GM18867 (cell line): ENCODE results near the gene ADSS1.

ENCODE experiments used
- ATAC-seq: cut with Tn5 transposase; IDR thresholded peaks from one replicate; pipeline ENCODE4 v1.9.1; 2021; ENCODE audit warnings: mild to moderate bottlenecking, moderate library complexity; ENCODE audit not compliant: unreplicated experiment

ADSS1 gene

GRCh38 chr14:104723651-104724406, at the start of gene ADSS1:
Gene ADSS1 (plus strand): TSS chr14:104724229. CDS start chr14:104724271, 42 bp downstream.
- ATAC-seq: peak; percentile 55

GRCh38 chr14:104675447-104675846, 48.6 kb upstream of the ADSS1 start:
- ATAC-seq: no peak

GRCh38 chr14:104676130-104676693, 47.8 kb upstream of the ADSS1 start:
- ATAC-seq: no peak

DNA sequence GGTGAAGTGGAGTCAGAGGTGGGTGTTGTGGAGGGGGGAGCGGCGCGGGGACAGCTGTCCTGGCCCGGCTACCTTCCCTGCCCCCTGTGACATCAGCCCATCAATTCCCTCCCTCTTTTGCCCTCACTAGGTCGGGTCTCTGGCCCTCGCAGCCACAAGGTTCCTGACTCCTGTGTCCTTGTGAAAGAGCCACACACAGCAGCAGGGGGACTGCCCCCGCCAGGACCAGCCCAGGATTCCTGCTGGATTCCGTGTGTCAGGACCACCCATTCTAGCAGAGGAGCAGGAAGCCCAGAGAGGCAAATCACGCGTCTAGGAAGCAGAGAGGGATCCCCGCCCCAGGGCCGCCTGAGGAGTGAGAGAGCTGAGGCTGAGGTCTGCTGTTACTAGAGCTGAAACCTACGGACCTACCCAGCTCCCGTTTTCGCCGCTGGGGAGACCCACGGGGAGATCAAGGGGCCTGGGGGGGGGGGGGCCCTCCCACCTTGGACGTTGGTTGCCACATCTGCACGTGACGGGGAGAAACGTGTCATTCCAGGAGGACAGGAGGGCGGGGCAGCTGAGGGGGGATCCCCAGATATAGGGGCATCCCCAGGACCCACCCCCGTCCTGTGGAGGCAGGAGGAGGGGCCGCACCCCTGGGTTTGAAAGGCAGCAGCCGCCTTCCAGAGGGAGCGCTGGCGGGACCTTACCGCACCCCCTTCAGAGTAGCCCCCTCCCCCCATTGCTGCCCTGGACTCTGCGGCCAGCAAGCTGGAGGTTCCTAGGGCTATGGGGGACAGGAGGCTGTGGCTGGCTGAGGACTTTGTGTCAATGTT, 47.1 kb upstream of the ADSS1 start:
- ATAC-seq: peak; percentile 17

DNA sequence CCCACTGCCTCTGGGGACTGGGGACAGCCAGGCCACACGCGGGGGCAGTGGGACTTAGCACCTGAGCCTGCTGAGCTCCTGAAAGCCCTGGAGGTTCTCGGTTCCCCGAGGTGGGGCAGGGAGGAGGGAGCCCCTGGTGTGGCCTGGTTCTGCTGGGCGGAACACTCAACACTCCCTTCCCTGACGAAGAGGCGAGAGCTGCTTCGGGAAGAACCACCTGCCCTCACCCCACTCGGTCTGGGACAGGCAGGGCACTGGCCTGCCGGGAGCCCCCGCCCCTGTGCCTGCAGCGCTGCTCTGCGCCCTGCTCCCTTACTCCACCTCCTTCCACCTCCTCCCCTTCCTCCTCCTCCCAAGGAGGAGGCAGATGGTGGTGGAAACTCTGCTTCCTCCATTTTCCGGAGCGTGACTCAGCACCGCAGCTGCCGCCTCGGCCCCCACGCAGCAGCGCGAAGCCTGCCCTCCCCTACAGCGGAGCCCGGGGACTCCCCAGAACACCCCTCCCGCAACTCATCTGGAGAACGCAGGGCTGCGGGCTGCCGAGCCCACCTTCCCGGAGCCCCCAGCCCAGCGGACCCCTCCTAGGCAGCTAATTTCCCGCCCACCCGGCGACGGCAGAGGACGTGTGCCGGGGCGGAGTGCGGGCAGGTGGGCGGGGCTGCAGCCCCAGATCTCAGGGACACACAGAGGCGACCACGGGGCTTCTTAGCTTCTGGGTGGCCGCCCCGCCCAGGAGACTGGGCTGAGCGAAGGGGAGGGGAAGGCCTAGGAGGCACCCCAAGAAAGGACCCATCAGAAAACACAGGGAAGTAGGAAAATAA, 46.3 kb upstream of the ADSS1 start:
- peak; percentile 37 for ATAC-seq

GRCh38 chr14:104678346-104678745, 45.7 kb upstream of the ADSS1 start:
- no peak for ATAC-seq

GRCh38 chr14:104678901-104679705, 44.9 kb upstream of the ADSS1 start:
- ATAC-seq: no peak

DNA sequence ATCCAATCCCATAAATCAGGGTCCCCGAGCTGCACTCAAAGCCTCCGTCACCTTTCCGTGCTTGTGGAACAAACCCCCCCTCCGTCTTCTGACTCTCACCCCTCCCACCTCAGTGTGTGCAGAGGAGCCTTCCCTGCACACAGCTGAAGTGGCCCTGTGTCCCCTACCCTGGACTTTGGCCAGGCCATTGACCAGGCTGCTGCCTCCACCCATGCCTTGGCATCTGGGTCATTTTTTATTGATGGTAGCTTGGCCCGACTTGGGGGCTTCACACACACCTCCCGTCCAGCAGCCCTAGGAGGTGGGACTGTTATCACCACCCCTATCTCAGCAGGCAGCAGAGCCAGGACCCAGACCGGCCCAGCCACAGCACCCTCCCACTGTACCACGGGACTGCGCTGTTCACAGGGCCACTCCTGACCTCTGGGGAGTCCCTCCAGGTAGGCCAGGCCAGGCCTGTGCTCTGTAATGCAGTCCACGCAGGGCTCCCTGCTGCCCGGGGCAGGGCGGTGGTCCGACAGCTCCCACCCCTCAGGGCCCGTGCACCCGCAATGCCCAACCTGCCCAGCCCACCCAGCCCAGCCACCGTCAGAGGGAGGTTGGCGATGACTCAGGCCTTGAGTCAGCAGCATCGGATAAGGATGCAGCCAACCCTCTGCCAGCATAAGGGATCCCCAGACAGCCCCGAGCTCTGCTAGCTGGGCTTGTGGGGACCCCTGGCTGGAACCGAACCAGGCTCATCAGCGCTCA, 43.8 kb upstream of the ADSS1 start:
- no peak for ATAC-seq

GRCh38 chr14:104680806-104681688, 43.0 kb upstream of the ADSS1 start:
- no peak for ATAC-seq

- ATAC-seq: no peak
These were observed 42.3 kb upstream of the ADSS1 start for GRCh38 chr14:104681689-104682074.

GRCh38 chr14:104682107-104682593, 41.9 kb upstream of the ADSS1 start:
- ATAC-seq: no peak

DNA sequence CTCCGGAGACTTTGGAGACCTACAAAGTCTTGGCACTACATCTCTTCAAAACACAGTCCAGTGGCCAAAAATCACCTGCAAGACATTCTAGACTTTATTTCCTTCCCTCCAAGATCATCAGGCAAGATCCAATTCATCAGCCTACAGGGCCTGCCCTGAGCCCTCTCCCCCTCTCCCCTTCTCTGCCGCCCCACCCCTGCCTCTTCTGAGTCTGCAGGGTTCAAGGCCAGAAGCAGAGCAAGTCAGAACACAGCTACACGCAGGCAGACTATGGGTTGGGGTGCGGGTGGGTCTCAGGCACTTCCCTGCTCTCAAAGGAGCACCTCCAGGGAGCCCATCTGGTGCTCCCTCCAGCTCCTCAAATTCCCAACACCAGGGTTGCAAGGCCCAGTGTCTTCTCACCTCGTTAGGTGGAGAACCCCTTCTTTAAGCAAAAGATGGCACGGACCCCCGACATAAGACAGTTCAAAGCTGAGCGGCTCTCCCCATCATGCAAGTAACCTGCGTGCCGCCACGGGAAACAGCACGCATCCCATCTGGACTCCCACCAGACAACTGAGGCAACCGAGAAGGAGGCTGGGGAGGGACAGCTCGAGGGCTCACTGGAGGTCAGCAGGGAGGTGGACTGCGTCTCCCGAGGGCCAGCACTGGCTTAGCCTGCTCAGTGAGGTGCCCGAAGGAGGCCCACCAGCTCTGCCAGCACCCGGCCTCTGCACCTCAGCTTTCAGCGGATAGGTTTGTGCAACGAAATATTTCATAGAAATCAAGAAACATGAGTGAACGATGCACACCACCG, 40.2 kb upstream of the ADSS1 start:
- ATAC-seq: no peak

GRCh38 chr14:104684449-104684821, 39.6 kb upstream of the ADSS1 start:
- no peak for ATAC-seq

- no peak for ATAC-seq
These were observed 38.6 kb upstream of the ADSS1 start for GRCh38 chr14:104685216-104685997.

DNA sequence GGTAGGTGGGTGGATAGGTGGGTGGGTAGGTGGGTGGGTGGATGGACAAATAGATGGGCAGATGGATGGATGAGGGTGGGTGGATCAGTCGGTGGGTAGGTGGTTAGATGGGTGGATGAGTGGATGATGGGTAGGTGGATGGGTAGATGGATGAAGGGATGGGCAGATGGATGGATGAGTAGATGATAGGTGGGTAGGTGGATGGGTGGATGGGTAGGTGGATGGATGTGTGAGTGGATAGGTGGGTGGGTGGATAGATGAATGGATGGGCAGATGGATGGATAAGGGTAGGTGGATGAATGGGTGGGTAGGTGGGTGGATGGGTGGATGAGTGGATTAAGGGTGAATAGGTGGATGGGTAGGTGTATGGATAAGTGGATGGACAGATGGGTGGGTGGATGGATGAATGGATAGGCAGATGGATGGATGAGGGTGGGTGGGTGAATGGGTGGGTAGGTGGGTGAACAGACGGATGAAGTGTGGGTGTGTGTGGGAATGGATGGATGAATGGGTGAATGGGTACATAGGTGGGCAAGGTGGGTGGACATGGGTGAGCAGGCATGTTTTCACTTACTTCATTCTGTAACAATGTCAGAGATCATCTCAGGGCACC, 37.9 kb upstream of the ADSS1 start:
- ATAC-seq: no peak
